Measurements from ENCODE around the gene PLA1A.

The PLA1A gene

DNA sequence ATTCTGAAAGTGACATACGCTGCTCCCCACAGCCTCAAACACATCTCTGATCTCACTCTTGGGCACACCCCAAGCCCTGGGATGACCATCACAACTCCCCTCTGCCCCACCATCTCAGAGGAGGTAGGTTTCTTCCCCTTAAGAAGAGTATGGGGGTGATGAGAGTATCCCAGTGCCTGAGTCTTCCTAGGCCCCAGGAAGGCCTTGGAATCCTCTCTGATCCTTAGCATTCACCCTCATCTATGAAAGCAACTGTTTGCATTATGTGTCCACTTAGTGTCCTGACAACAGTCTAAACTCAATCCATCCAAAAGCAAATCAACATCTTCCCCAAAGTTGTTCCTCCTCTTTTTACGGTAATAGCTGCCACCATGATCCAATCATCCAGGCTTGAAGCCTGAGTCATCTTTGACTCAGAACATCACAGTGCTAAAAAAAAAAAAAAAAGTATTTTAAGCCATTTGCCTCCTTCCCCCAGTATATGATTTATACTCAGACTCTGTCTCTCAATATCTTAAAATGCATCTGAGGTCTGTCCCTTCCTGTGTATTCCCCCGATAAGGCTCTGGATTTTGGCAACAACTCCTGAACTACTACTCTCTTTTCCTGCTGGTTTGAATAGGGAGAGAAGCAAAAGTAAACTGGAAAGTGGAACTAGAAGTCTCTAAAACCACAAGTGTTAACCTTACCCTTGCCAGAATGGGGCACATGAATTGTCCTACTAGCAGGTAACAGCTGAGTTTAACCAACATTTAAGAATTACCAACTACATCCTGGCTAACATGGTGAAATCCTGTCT lies 40.2 kb downstream of the PLA1A start:
- no peak for DNase-seq (ENCODE audit: low spot score)

DNA sequence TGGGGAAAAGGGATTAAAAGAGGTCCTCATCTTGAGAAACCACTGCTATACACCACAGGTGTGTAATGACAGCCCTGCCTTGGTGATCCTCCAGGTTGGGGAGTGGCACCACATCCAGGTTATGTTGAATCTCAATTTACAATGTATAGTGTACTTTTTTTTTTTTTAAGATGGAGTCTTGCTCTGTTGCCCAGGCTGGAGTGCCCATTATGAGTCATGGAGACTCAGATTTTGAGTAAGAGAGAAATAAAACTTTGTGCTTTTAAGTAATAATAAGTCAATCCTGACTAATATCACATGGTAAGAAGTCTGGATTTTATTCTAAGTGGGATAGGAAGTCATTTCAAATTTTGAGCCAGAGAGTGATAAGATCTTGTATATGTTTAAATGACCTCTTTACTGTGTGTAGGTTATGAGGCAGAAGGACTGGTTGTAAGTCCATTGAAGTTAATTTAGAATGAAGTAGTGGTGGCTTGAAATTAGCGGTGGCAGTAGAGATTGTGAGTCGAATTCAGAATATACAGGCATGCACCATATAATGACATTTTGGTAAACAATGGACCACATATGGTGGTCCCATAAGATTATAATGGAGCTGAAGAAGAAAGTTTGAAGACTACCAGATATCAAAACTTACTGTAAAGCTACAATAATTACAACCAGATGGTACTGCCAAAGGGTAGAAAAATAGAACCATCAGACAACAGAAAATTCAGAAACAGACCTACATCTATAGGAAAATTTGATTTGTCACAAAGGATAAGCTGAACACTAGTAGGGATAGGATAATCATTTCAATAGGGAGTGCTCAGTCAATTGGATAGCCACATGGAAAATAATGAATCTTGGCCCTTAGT lies 42.0 kb downstream of the PLA1A start:
- DNase-seq (ENCODE audit: low spot score) = no peak

DNA sequence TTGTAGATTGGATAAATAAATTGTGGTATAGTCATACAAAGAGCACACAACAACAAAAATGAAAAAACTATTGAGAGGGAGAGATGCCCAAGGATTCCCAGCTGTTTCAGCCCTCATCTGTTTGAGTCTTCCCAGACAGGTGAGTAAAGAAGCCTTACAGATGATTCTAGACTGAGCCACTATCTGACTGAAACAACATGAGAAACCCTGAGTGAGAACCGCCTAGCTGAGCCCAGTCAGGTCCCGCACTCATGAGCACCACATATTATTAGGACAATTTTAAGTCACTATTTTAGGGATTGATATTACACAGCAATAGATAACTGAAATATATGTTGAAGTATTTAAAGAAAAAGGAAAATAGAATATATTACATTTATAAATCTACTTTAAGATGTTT lies 43.7 kb downstream of the PLA1A start:
- DNase-seq (ENCODE audit: low spot score) = no peak

DNA sequence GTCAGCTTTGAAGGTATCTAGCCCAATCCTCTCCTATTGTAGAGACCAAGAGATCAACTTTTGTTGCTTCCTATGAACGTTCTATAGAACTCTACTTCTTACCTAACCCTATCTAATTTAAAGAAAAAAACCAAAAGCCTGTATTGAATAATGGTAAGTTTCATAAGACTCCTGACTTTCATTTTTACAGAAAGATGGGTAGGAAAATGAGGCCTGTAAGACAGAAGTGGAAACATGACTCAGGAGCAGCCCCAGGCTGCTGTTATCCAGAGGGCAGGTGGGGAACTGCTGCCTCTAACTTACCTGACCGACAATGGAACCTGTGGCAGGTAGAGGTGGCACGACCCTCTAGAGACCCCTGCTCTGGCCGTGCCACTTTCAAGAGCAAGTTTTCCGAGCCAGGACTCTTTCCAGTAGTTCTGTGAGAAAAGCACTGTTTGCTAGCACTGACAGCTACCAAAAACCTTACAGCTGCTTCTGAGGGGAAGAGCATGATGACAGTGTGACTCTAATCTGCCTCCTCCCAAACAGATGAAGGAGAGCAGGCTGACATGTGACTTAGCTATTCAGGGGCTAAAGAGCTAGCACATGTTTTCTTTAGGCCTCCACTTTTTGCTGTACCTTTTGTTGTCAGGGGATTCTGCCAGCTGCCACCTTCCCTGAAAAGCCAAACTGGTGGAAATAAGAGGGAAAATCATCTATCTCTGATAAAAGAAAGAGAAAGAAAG lies 45.2 kb downstream of the PLA1A start:
- no peak for DNase-seq (ENCODE audit: low spot score)

DNA sequence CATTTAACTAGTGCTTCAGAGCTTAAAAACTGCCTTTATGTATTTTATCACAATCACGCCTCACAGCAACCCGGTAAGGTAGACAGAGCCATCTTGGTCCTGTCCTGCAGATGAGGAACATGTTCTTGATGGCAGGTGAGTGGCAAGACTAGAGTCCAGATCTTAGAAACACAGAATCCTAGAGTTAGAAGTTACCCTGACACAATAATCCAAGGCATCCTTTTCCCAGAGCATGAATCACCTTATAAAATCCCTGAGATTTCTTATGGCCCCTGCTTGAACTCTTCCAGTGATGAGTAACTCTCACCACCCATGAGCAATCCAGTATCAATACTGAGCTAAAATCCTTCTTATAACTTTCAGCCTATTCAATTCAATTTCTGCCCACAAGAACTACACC lies 45.8 kb downstream of the PLA1A start:
- no peak for DNase-seq (ENCODE audit: low spot score)

DNA sequence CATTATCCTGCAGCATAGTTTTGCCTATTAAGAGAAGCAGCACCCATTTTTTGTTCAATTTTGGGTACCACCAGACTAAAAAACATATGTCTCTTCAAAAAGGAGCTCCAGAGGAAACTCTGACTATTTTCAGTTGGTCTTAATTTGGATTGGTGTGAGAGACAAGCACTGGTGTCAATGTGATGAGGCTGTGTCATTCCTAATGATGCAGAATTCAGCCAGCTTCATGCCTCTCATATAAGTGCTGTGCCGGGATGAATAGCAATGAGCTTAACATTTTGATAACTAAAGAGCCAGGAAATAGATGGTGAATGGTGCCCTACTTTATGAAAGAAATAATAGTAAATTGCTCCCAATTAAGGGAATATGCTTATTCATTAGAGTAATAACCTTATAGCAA lies 46.8 kb downstream of the PLA1A start:
- DNase-seq (ENCODE audit: low spot score) = no peak

DNA sequence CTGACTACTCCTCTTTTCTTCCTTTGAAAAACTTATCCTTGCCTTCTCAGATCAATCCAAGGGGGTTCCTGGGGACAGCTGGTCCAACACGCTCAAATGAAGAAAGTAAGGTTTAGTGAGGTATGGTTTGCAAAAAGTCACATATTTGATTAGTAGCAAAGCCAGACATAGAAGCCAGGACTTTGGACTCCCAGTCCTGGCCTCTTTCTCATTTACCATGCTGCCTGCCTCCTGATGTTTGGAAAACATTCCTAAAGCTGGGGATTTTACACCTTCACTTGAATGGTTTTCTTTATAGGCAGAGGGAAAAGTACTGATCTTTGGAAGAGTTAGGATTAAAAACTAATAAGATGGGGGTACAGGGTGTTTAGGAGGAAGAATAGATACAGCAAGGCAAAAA lies 48.1 kb downstream of the PLA1A start:
- no peak for DNase-seq (ENCODE audit: low spot score)

DNA sequence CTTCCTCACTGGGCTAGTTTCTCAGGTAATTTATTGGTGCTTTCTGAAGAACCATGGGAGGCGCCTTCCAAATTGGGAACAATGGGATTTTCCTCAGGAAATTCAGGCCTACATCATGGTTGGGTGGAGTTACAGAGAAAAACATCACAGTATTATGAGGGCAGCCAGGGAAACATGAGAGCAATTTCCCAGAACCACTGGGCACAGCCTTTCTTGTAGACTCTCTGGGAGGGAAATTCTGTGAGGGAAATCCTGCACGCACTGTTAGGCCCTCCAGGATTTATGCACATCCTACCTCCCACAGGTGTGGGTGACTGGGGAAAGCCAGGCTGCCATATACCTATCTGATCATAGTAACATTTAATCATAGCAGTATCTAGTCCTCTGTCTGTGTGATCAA lies 49.5 kb downstream of the PLA1A start:
- no peak for DNase-seq (ENCODE audit: low spot score)

DNA sequence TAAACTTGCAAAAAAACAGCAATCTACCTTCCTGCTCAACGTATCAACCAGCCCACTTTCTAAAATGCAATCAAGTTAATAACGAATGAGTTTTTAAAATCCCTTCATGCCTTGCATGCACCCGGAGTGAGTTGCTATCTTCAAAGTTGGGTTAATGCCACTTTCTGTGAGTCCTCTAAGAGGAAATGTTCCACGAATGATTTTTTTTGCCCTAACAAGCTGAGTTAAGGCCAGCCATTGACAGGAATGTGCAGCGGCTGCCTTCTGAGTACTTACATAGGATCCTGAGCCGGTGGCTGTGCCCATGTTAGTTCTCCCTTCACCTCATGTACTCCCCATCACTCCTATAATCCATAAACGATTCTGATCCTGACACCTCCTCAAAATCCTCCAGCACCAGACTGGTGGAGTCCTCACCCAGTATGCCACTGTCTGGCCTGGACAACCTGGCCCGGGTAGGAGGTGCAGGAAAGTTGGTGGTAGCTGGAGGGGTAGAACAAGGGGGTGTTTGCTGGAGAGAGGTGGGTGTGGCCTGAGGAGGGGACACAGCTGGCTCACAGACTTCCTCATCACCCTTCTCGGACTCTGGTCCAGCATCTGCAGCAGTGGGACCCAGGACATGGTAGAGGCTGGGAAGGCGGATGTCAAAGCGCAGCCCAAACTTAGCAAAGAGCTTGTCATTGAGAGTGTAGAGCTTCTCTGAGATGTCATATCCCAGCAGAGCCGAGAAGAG lies 50.3 kb downstream of the PLA1A start:
- DNase-seq (ENCODE audit: low spot score) = no peak

DNA sequence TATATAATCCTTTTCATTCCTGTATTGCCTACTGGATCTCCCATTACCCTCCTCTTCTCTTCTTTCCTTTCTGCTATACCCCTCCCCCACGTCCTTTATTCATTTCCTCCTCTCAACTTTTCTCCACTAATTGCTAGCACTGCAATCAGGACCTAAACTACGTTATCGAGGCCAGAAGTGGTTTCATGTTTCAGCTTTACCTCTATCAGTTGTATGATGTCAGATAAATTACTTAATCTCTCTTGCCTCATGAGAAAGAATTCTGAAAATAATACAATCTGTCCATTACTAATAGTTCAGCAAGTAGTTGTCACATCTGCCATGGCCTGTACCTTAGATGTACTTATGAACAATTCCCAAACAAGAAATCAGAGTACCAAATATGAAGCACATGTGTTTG lies 52.1 kb downstream of the PLA1A start:
- DNase-seq (ENCODE audit: low spot score) = no peak

DNA sequence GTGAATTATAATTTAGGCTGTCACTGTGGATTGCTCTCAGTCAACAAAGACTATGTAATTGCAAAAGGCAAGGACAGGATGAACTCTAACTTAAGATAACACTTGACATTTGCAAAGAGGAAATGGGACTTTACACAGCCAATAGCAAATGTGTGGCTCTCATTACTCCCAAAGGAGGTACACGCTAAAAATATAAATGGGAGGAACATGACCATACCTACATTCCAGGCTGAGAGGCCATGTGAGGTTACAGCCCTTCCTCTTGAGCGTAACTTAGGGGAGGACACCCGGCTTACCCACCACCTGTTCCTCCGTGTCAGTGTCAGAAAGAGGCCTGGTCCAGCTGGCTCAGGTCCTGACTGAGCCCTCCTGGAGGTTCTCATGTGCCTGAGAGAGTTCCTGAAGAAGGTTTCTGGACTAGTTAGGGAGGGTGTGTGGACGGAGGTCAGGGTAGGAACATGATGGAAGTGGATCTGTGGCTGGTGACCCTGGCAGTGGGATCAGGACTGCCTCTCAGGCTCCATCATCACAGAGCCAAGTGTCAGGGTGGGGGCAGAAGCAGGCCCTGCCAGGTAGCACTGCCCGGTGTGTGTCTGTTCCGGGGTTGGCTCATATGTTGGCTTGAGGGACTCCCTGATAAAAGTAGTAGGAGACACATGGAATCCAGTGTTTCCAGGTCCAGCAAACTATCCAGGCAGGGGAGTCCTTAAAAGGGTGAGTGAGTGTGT lies 54.8 kb downstream of the PLA1A start:
- no peak for DNase-seq (ENCODE audit: low spot score)

DNA sequence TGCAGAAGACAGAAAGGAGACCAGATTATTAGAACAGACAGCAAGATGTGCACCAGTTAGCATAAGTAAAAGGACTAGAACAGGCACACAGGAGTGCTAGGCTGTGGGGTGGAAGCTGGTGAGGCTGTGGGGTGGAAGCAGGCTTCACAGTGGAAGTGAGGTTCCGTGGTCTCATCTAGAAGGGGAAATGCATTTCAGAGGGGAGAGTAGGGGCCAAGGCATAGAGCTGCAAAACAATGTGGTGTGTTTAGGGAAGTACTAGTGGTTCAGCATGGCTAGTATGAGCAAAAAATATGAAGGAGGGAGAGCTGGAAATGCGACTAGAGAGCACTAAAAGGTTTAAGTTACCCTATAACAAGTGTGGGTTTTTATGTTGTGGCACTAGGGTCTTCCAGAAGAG lies 56.2 kb downstream of the PLA1A start:
- DNase-seq (ENCODE audit: low spot score) = no peak

DNA sequence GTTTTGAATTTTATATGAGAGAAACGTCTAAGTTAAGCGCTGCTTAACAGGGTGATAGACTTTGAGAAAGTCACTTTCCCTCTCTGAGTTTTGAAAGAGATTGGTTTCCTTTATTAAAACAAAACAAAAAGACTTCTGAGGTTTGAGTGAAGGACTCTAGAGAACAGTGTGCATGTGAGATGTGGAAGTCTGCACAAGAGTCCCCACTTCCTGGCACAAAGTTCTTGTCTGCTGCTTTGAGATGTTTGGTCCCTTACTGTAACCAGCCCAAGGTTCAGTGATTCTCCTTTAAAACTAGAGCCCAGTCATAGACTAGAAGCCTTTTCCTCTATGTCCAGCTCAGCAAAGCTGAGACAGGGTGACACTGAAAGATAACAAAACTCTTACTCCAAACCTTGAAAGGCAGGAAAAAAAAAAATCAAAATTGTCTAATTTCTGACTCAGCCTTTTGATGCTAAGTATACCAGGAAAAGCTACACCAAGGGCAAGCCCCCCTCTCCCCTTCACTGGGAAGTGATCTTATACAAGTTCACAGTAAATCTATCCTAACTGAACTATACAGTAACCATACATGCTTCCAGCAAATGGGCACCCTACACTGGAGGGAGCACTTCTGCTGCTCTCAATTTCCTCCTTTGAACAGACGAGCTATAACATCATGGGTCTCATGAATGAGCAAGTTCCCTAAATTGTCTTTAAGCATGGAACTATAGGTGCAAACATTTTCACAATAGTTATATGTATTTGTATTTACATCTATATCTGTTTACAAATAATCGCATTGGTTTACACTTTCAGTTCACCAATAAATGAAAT lies 60.4 kb downstream of the PLA1A start:
- DNase-seq (ENCODE audit: low spot score) = no peak

DNA sequence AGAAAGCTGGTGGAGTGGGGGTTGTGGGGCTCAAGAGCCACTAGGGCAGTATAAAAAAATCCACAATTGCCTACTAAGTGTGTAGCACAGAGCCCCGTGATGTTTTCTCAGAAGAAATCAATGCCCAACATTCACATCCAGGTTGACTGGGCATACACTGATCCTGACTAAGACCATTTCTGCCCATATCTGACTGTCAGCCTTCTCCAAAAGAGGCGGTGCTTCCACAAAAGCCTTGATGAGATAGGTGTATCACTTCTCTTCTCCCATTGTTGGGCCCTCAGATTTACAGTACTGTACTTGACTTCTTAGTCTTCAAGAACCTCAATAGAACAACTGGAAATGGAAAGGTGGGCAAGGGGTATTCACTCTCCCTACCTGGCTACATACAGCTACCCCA lies 61.3 kb downstream of the PLA1A start:
- DNase-seq (ENCODE audit: low spot score) = no peak

DNA sequence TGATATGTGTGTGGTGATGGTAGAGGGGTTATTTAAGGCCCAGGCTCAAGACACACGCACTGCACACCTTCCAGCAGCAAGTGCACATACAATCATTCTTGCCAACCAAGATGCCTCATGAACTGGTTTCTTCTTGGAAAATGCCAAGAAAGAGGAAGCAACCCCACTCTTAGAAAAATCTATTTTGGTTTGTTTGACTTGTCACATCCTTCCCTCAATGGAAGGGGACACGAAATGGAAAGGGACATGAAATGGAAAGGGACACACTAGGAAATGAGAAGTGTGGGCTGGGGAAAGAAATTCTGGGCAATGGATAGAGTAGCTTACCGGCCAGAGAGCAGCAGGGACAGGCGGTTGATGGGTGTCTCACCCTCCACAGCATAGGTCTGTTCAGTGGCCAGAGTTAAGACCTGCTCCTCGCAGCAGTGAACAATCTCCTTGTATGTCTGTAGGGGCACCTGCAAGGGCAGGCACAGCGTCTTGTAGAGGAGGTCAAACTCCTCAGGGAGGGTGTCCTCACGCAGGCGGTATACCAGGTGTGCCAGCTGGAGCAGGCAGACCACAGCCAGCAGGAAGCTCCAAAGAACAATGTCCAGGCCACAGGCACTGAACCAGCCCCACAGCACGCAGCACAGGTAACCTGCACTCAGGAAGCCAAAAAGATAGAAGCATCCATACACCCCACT lies 62.1 kb downstream of the PLA1A start:
- DNase-seq (ENCODE audit: low spot score) = no peak

DNA sequence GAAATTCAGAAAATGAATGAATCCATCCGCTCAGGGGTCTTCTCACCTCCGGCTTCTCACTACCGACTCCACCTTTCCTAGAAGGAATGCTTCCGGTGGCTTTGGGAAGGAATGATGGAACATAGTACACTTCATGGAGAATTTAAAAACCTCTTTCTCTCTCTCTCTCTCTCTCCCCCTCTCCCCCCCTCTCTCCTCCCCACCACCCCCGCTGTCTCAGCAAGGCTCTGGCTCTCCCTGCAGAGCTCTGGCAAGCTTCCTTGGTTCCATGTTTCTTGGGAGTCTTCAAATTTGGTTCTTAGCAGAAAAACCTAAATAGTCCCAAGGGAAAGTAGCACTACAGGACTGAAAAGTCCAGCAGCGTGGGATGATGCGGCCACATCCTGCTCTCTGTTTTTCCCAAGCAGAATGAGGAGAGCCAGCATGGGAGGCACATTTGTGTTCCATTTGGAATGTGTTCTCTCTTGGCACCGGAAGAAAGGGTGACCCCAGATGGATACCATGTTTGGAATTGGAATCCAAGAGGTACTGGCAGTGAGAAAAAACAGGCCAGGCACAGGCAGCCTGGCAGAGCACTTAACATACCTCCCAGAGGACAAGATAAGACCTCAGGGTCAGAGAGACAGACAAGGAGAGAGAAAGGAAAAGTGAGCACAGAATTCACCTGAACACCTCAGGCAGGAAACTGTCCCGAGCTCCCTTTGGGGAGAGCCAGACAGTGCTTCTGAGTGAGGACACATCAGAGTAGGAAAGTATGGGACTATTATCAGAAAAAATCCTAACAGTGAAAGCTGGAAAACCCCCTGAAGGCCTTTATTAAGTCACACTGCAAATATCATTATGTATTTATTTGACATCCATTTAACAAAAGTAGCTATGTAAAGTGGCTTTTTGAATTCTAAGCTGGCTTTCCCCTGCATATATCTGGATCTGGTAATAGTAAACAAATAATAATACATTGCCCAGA lies 63.1 kb downstream of the PLA1A start, which contains the start of gene POPDC2:
POPDC2 (minus strand) TSS at position 116 of the 967 bp plus-strand sequence. CDS start 166 bp downstream, outside the sequence.
- DNase-seq (ENCODE audit: low spot score) = no peak

DNA sequence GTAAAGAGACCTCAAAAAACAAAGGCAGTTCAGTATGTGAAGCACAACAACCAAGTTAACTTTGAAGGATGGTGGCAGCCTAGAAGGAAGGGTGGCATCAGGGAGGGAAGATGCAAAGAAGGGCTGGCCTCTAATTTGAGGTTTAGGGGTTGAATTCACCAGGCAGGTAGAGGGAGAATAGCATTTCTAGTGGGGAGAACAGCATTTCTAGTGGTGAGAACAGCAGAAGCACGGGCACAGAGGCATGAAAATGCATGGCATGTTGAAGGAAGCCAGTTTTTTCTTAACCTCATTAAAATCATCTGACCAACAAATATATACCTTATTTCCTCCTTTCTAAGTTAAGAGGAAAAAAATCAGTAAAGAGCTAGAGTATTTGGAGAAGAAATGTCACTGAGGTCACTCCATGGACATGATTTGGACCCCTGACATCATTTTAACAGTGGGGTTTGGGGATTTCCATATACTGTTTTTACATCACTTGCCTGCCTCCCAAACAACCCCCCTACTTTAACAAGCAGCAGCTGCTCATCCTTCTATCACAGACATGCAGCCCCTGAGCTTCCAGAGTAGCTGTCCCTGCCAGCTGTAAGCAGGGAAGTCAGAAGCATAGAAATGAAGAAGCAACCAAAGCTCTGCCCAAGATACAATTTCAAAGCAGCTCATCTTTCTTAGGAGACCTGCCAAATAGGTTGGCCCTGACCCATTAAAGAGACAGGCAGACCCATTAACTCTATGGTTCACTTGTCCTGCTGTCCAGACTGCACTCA lies 65.1 kb downstream of the PLA1A start:
- no peak for DNase-seq (ENCODE audit: low spot score)

DNA sequence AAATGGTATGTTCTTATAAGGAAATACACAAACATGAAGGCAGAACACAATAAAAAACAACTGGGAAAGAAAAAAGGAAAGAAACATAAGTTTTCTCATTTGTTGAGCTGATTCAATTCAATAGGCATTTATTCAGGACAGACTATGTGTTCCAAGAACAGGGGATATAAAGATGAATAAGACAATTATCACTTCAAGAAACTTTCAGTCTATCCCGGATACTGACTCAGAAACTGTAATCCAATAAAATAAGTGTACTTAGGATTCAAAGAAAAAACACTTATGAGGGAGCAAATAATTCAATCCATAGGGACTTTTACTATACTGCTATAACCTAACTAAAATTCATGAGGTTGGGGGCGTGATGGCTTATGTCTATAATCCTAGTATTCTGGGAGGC lies 66.2 kb downstream of the PLA1A start:
- DNase-seq (ENCODE audit: low spot score) = no peak
